Hematopoietic multipotent progenitor cell treated with erythropoietin and hydrocortisone succinate and interleukin-3 and kit ligand, for 6 days (in vitro differentiated cells): ENCODE measurements around the gene ASIC1.
"Not testable (repeated sequence)": the region's sequence is repeated elsewhere in the genome, so short reads cannot be mapped to it uniquely, and the experiment has no call there.

ENCODE experiments used
- DNase-seq: peaks from one replicate; pipeline ENCODE4 v3.0.0-alpha.2; 2015

Gene ASIC1

GRCh38 chr12:50057000-50057841 is at the start of gene ASIC1:
ASIC1 (plus strand) TSS chr12:50057596; CDS start chr12:50058767, 1,171 bp downstream.
- DNase-seq = peak; percentile 59

DNA sequence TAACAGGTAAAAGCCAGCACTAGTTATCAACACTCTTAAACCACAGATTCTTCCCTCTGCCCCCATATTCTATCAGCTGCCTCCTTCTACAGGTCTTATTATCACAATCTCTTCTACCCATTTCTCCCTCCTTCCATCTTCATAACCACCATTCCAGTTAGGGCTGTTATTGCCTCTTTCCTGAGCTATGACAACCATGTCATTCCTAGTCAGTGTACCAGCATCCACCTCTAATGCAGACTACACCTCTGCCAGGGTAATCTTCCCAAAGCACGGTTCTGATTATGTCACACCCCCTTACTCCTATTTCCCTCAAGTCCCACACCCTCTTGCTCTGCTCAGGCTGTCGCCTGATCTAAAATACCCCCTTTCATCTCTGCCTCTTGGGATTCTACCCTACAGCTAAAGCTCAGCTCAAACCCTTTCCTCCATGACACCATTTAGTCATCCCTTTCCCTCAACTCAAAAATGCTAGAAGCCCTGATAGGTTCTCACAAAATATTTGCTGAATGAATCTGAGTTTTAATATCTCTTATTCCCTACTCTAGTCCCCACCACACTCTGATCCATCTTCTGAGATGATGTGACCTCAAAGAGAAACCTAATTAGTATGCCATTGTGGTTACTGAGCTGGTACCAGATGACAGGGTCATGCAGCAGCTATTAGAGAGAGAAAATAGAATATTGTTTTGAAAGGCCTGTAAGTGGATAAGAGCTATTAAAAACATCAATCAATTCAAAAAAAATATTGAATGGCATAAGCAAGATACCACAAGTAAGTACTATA is 43.8 kb upstream of the ASIC1 start:
- DNase-seq = no peak

DNA sequence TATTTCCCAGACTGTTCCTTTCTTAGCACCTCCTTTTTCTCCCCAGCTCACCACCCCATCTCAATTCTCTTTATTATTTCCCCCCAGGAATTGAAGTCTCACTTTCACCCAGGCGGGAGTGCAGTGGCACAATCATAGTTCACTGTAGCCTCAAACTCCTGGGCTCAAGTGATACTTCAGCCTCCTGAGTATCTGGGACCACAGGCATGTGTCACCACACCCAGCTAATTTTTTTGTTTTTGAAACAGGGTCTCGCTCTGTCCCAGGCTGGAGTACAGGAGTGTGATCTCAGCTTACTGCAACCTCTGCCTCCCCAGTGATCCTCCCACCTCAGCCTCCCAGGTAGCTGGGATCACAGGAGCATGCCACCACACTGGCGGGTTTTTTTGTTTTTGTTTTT is 43.1 kb upstream of the ASIC1 start:
- no peak for DNase-seq

DNA sequence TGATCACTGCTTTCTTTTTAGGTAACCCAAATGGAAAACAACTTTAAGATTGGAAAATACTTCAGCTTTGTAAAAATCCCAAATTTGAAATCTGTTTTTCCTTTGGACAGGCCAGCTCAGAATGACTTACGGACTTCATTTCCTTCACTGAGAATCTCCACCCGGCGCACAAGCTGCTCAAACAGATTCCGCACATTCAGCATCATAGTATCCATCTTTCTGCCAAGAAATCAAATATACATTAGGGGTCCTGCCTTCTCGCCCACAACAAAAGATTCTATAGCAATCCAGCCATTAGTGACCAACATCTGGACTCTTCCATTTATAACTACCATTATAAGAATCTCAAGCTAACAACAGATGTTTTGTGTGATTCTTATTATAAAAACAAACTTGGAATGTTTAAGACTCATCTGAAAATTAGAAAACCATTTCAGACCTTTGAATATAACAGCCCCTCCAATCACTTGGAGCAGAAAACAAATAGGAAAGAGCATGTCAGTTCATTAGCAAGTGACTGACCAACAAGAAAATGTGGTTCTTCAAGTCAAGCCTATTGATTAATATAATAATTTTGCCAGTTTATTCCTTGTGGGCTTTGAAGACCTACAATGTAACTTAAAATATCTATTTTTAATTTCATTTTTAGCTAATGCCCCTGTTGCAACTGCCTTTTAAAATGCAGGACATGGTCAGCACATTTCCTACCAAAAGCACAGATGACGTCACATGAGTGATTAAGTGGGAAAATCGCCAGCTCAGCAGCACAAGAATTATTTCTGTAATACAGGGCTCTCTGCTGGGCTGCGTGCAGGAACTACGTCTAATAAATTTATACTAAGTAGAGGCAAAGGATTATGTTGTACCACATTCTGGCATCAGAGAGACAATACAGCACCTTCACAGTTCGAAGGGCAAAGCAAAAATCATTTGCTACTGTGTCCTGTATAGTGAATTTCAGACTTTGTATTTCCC is 40.6 kb upstream of the ASIC1 start:
- DNase-seq = no peak

- no peak for DNase-seq
Measured at GRCh38 chr12:50017641-50018040, 39.8 kb upstream of the ASIC1 start.

GRCh38 chr12:50018154-50018553 is 39.2 kb upstream of the ASIC1 start:
- DNase-seq = no peak

GRCh38 chr12:50018968-50019367 is 38.4 kb upstream of the ASIC1 start:
- DNase-seq = peak; percentile 44

DNA sequence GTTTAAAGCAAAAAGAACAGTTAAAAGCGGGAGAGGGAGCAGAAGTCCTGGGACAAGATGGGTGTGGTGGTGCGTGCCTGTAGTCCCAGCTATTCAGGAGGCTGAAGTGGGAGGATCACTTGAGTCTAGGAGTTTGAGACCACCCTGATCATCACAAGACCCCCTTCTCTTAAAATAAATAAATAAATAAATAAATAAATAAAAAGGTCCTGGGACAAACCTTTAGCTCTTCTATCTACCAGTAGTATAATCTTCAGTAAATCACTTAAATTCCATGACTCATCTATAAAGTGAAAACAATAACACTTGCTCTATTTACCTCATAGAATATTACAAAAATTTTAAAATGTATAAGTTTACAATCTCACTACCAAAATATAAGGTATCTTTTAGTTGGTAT is 37.9 kb upstream of the ASIC1 start:
- no peak for DNase-seq

- DNase-seq = no peak
Measured at GRCh38 chr12:50021031-50021430, 36.4 kb upstream of the ASIC1 start.

DNA sequence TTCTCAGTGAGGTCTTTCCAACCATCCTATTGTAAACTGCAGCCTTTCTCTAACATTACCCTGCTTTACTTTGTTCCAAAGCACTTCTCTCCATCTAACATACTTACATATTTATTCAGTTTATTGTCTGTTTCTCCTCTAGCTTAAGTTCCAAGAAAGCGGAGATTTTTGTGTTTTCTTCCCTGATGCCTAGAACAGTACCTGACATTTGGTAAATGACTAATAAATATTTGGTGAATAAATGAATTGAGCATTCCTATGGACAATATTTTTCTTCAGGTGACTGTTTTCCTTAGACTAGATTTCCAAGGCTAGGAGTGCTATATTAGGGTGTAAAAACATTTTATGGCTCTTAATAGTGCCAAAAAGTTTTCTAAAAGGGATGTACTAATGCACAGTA is 34.5 kb upstream of the ASIC1 start:
- DNase-seq = no peak

DNA sequence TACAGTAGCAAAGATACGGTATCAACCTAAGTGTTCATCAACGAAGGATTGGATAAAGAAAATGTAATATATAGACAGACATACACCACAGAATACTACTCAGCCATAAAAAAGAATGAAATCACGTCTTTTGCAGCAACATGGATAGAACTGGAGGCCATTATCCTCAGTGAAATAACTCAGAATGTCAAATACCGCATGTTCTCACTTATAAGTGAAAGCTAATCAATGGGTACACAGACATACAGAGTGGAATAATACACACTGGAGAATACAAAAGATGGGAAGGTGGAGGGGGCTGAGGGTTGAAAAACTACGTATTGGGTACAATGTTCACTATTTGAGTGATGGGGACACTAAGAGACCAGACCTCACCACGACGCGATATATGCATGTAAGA is 33.2 kb upstream of the ASIC1 start:
- DNase-seq = no peak

GRCh38 chr12:50024805-50025186 is 32.6 kb upstream of the ASIC1 start:
- DNase-seq = peak; percentile 57

GRCh38 chr12:50025187-50026059 is 32.0 kb upstream of the ASIC1 start, which contains the start of gene RACGAP1:
RACGAP1 (minus strand) TSS chr12:50025494; CDS start chr12:50016715, 8,779 bp downstream.
- peak; percentile 100 for DNase-seq

- DNase-seq = no peak
Measured at GRCh38 chr12:50026691-50027090, 30.7 kb upstream of the ASIC1 start.

- DNase-seq = not testable (repeated sequence)
Measured at GRCh38 chr12:50030449-50030848, 26.9 kb upstream of the ASIC1 start.

- DNase-seq = no peak
Measured at GRCh38 chr12:50032515-50032853, 24.9 kb upstream of the ASIC1 start.

DNA sequence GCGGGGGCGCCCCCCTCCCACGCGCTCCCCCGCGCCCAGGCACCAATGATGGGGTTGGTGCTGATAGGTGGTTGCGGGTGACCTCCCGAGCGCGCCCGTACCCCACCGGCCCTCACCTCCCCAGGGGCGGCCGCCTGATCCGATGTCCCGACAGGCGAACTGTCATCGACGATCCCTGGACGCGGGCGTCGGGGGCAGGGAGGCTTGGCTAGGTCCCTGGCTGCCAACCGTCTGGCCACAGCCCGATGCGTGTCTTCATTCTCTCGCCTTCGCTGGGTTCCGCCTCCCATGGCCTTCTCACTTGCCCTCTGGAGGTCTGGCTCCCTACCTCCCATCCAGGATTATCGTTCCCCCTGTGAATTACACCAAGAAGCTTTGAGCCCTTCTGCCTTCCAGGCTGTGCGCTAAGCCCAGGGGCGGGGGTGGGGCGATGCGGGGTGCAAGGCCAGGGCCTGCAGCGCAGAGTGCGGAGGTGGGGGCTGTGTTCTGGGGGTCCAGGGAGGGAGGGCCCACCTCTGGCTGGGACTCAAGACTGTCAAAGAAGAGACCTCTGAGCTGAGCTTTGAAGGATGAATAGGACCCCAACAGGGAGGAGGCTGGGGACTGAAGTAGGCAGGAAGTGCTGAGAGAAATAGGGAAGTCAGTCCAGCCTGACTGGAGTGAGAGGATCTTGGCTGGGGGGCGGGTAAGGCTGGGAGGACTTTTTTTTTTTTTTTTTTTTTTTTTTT is 24.4 kb upstream of the ASIC1 start:
- peak; percentile 68 for DNase-seq

- DNase-seq = no peak
Measured at GRCh38 chr12:50038336-50038735, 19.1 kb upstream of the ASIC1 start.

GRCh38 chr12:50039151-50039835 is 18.1 kb upstream of the ASIC1 start:
- peak; percentile 93 for DNase-seq

GRCh38 chr12:50040657-50041056 is 16.7 kb upstream of the ASIC1 start:
- no peak for DNase-seq
